HL-60 (cell line): Measurements from ENCODE around the gene CAMTA1.

Experiments
- DNase-seq, 2 experiments: peaks; one replicate each; pipeline ENCODE4 v3.0.0-alpha.2; 2010 to 2020; ENCODE audit warnings: low read depth in 1 of 2, low spot score in 1 of 2
- H3K27ac ChIP-seq: fragments of 250-450 bp; sonication (Bioruptor Pico); replicated peaks from 2 replicates; pipeline ENCODE4 v1.5.1; 2020; ENCODE audit warnings: mild to moderate bottlenecking, moderate library complexity
- H3K27me3 ChIP-seq: fragments of 250-450 bp; sonication (Bioruptor Pico); 2 replicates; pipeline ENCODE4 v1.5.1; 2021; ENCODE audit warnings: mild to moderate bottlenecking, moderate library complexity; ENCODE audit not compliant: insufficient read depth, poor library complexity, severe bottlenecking
- H3K4me3 ChIP-seq: replicated peaks from 2 replicates; pipeline ENCODE4 v1.5.1; 2011; ENCODE audit warnings: mild to moderate bottlenecking, control low read depth, low read length; ENCODE audit not compliant: insufficient read depth
- GABPA ChIP-seq: IDR thresholded peaks from 2 replicates; pipeline ENCODE4 v1.6.1; 2012; ENCODE audit warnings: low read depth
- POLR2AphosphoS5 ChIP-seq: IDR thresholded peaks from 2 replicates; pipeline ENCODE4 v1.6.1; 2012; ENCODE audit warnings: low read depth
- SPI1 ChIP-seq: IDR thresholded peaks from 2 replicates; pipeline ENCODE4 v1.6.1; 2012; ENCODE audit warnings: low read depth, mild to moderate bottlenecking, borderline replicate concordance
- TF ChIP-seq, protein P1 (sequence below): IDR thresholded peaks from one replicate; pipeline ENCODE4 v1.5.1; 2011; ENCODE audit warnings: low read length, control low read depth, inconsistent platforms; ENCODE audit not compliant: insufficient read depth
- TF ChIP-seq, protein P2 (sequence below): IDR thresholded peaks from 2 replicates; pipeline ENCODE4 v1.6.1; 2012; ENCODE audit warnings: low read depth; ENCODE audit not compliant: insufficient replicate concordance

CAMTA1 gene

DNA sequence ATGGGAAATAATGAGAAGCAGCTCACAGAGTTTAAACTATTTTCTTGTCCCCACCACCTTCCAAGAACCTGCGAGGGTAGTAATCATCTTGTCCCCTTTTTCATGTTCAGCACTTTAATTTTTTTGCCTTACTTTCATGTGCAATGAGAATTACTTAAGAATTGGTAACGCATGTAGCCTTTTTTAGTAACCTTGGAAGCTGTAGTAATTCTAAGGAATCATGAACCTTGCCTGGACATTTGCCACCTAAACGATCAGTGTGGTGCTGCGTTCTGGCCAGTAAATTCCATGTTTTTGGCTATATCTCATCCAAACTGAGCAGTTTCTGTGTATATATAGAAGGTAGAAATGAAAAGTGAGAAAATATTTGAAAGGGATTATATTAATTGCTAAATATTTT is 981.9 kb downstream of the CAMTA1 start:
- no peaks in the 10 kb centered on the region for H3K27me3 ChIP-seq
- H3K27ac ChIP-seq: no peak overlapping the region
- H3K4me3 ChIP-seq: no peak overlapping the region
- TF ChIP-seq, protein P1, sequence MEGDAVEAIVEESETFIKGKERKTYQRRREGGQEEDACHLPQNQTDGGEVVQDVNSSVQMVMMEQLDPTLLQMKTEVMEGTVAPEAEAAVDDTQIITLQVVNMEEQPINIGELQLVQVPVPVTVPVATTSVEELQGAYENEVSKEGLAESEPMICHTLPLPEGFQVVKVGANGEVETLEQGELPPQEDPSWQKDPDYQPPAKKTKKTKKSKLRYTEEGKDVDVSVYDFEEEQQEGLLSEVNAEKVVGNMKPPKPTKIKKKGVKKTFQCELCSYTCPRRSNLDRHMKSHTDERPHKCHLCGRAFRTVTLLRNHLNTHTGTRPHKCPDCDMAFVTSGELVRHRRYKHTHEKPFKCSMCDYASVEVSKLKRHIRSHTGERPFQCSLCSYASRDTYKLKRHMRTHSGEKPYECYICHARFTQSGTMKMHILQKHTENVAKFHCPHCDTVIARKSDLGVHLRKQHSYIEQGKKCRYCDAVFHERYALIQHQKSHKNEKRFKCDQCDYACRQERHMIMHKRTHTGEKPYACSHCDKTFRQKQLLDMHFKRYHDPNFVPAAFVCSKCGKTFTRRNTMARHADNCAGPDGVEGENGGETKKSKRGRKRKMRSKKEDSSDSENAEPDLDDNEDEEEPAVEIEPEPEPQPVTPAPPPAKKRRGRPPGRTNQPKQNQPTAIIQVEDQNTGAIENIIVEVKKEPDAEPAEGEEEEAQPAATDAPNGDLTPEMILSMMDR: no peak
- TF ChIP-seq, protein P2, sequence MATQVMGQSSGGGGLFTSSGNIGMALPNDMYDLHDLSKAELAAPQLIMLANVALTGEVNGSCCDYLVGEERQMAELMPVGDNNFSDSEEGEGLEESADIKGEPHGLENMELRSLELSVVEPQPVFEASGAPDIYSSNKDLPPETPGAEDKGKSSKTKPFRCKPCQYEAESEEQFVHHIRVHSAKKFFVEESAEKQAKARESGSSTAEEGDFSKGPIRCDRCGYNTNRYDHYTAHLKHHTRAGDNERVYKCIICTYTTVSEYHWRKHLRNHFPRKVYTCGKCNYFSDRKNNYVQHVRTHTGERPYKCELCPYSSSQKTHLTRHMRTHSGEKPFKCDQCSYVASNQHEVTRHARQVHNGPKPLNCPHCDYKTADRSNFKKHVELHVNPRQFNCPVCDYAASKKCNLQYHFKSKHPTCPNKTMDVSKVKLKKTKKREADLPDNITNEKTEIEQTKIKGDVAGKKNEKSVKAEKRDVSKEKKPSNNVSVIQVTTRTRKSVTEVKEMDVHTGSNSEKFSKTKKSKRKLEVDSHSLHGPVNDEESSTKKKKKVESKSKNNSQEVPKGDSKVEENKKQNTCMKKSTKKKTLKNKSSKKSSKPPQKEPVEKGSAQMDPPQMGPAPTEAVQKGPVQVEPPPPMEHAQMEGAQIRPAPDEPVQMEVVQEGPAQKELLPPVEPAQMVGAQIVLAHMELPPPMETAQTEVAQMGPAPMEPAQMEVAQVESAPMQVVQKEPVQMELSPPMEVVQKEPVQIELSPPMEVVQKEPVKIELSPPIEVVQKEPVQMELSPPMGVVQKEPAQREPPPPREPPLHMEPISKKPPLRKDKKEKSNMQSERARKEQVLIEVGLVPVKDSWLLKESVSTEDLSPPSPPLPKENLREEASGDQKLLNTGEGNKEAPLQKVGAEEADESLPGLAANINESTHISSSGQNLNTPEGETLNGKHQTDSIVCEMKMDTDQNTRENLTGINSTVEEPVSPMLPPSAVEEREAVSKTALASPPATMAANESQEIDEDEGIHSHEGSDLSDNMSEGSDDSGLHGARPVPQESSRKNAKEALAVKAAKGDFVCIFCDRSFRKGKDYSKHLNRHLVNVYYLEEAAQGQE: no peak
- no peak for TF ChIP-seq POLR2AphosphoS5
- no peak for TF ChIP-seq GABPA
- TF ChIP-seq SPI1: no peak
- no peak for DNase-seq

DNA sequence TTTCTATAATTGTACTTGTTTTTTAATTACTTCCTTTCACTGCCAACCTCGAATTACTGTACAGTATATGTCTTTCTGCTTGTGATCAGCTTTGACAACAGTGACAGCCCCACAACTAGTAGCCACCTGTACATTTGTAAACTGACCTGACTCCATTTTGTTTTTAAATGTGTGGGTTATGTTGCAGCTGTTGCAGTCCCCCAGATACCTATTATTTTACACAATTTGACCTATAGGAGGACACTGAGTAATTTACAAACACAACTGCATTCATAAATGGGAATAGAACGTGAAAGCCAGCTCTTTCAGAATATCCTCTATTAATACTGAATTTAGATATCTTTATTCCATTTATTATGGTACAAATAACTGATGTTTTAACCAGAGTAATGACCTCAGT is 983.3 kb downstream of the CAMTA1 start:
- no peak for TF ChIP-seq GABPA
- TF ChIP-seq POLR2AphosphoS5: no peak
- TF ChIP-seq, protein P2: no peak
- TF ChIP-seq, protein P1: no peak
- TF ChIP-seq SPI1: no peak
- no peak for DNase-seq
- Histone ChIP-seq H3K27me3 (no peaks in the 10 kb centered on the region), H3K27ac (no peak overlapping the region), H3K4me3 (no peak overlapping the region)

DNA sequence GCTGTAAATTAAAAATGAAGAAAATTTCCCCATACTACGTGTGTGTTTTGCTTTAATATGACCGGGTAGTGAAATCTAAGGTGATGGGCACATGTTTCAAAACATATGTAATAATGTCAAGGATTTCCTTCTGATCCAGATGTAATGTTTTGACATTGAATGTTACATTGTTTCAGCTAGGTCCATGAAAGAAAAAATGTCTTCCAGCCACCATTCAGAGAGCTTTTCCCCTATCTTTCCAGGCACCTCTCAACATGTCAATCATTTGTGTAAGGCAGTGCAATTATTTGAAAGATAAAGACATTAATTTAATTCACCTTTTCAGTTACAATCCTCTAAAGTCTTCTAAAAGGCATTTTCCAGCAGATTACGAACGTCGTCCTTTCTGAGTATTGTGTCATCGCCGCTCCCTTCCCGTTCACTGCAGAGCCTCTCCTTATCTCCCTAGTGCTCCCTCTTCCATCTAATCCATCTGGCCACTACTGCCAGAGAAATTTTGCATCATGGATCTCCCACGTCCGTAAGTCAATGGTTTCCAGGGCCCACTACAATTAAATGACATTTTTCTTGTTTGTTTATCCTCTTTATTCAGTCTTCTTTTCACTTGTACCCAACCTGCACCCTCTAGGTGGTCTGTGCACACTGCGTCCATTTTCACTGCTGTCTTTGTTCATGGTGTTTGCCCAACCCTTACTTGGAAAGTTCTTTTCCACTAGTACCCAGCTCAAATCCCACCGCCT is 984.6 kb downstream of the CAMTA1 start:
- Histone ChIP-seq H3K27ac (no peak overlapping the region), H3K27me3 (no peaks in the 10 kb centered on the region), H3K4me3 (no peak overlapping the region)
- no peak for TF ChIP-seq SPI1
- TF ChIP-seq, protein P2: no peak
- TF ChIP-seq POLR2AphosphoS5: no peak
- TF ChIP-seq, protein P1: no peak
- TF ChIP-seq GABPA: no peak
- no peak for DNase-seq
